Bronchial epithelial cell (primary cell): ENCODE measurements around the gene ST6GALNAC1. TPM values are rescaled to one million over a fixed set of nuclear protein-coding genes. Genes with fewer than 3 reads are reported as not detected.

Experiments
- DNase-seq: peaks from one replicate; pipeline ENCODE4 v3.0.0-alpha.2; 2010; ENCODE audit warnings: low read depth
- FAIRE-seq: peaks from 2 replicates; lab custom pipeline; 2011; peaks lifted over from hg19 to GRCh38; lab: Jason Lieb, UNC
- H3K27me3 ChIP-seq: 2 replicates; pipeline ENCODE4 v1.5.1; 2011; ENCODE audit warnings: low read length; ENCODE audit not compliant: control insufficient read depth, insufficient read depth
- H3K36me3 ChIP-seq: 2 replicates; pipeline ENCODE4 v1.5.1; 2011; ENCODE audit warnings: low read length; ENCODE audit not compliant: control insufficient read depth, insufficient read depth
- H3K4me3 ChIP-seq: 2 replicates; pipeline ENCODE4 v1.5.1; 2011; ENCODE audit warnings: mild to moderate bottlenecking, low read depth, low read length, control low read depth
- total RNA-seq: library from RNA; depleted of rRNA; stranded (reverse); fragments of >200 nt; gene quantifications from 2 replicates; pipeline ENCODE4 v1.2.1, GENCODE V29; 2014
- TF ChIP-seq, protein P1 (sequence below): IDR thresholded peaks from 2 replicates; pipeline ENCODE4 v1.5.1; 2011; ENCODE audit warnings: mild to moderate bottlenecking, moderate library complexity, low read length, control low read depth, inconsistent platforms; ENCODE audit not compliant: insufficient read depth, severe bottlenecking

ST6GALNAC1 gene
- total RNA-seq, 1 donor from 2014 or later: 5.0 TPM

GRCh38 chr17:76687298-76688164 lies 44.0 kb upstream of the ST6GALNAC1 start:
- H3K36me3 ChIP-seq: peaks cover 7% of the 10 kb centered on the region
- no peaks in the 10 kb centered on the region for H3K27me3 ChIP-seq
- DNase-seq (no peak), FAIRE-seq (no peak)
- no peak overlapping the region for H3K4me3 ChIP-seq
- TF ChIP-seq, protein P1, sequence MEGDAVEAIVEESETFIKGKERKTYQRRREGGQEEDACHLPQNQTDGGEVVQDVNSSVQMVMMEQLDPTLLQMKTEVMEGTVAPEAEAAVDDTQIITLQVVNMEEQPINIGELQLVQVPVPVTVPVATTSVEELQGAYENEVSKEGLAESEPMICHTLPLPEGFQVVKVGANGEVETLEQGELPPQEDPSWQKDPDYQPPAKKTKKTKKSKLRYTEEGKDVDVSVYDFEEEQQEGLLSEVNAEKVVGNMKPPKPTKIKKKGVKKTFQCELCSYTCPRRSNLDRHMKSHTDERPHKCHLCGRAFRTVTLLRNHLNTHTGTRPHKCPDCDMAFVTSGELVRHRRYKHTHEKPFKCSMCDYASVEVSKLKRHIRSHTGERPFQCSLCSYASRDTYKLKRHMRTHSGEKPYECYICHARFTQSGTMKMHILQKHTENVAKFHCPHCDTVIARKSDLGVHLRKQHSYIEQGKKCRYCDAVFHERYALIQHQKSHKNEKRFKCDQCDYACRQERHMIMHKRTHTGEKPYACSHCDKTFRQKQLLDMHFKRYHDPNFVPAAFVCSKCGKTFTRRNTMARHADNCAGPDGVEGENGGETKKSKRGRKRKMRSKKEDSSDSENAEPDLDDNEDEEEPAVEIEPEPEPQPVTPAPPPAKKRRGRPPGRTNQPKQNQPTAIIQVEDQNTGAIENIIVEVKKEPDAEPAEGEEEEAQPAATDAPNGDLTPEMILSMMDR: no peak

GRCh38 chr17:76686538-76687297 lies 43.2 kb upstream of the ST6GALNAC1 start:
- H3K27me3 ChIP-seq: no peaks in the 10 kb centered on the region
- no peak for FAIRE-seq
- peaks cover 7% of the 10 kb centered on the region for H3K36me3 ChIP-seq
- TF ChIP-seq, protein P1: no peak
- H3K4me3 ChIP-seq: no peak overlapping the region
- DNase-seq: no peak

GRCh38 chr17:76685846-76686245 lies 42.3 kb upstream of the ST6GALNAC1 start:
- Histone ChIP-seq H3K4me3 (no peak overlapping the region), H3K36me3 (peaks cover 8% of the 10 kb centered on the region), H3K27me3 (no peaks in the 10 kb centered on the region)
- TF ChIP-seq, protein P1: no peak
- DNase-seq (no peak), FAIRE-seq (no peak)

GRCh38 chr17:76685366-76685765 lies 41.8 kb upstream of the ST6GALNAC1 start:
- FAIRE-seq: no peak
- Histone ChIP-seq H3K4me3 (no peak overlapping the region), H3K27me3 (no peaks in the 10 kb centered on the region), H3K36me3 (peaks cover 7% of the 10 kb centered on the region)
- no peak for DNase-seq
- TF ChIP-seq, protein P1: no peak

DNA sequence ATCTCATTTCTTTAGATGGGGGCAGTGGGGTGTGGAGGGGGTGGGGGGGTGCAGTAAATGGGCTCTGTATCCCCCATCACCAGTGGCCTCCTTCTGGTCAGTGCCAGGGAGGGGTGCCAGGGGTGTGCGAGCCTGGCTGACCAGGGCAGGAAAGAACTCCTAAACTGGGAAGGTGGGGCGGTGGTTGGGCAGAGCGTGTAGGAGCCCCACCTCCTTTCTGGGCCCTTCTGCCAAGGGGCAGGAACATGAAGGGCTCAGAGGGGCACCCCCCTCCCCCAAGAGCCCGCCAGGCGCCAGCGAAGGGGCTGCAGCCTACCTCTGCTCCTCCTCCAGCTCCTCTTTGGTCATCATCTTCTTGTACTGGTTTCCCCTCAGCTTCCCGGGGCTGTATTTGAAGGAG lies 41.2 kb upstream of the ST6GALNAC1 start:
- Histone ChIP-seq H3K4me3 (no peak overlapping the region), H3K36me3 (peaks cover 7% of the 10 kb centered on the region), H3K27me3 (no peaks in the 10 kb centered on the region)
- no peak for FAIRE-seq
- TF ChIP-seq, protein P1: no peak
- DNase-seq: no peak
